ENCODE data around the gene AMDHD1.

DNA sequence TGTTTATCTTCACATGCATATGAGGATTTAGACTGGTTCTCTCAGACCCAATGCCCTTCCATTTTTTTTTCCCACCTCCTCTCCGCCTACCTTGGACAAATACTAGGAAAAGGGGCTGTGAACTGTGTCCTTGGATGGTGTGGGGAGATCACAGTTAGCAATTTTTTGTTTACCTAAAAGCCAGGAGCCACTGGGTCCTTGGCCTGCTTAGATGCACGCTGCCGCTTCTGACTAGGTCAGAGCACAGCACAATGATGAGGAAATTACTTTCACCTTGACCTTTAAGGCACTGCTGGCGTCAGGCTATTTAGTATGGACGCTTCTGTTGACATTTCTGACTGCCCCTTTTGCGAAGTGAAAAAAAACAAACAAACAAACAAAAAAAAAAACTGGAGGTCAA is 2.6 kb upstream of the AMDHD1 start:
- TF ChIP-seq EZH2 (IDR thresholded peaks at IDR 0.05) (no peak), POLR2AphosphoS5 (IDR thresholded peaks at IDR 0.05; ENCODE audit: borderline replicate concordance, low read depth, low read length) (no peak)
